HEK293 (cell line): ENCODE measurements around the gene FIGLA.

Experiments
- SP2 ChIP-seq: fragments of 450-650 bp; formaldehyde crosslinking; IDR thresholded peaks from 2 replicates; pipeline ENCODE4 v1.5.1; 2016; ENCODE audit warnings: missing biosample characterization, missing genetic modification characterization
- ZNF707 ChIP-seq: fragments of 450-650 bp; formaldehyde crosslinking; IDR thresholded peaks from 2 replicates; pipeline ENCODE4 v1.5.1; 2016; ENCODE audit warnings: missing biosample characterization, missing genetic modification characterization
- TF ChIP-seq, protein P1 (sequence below): fragments of 450-650 bp; formaldehyde crosslinking; IDR thresholded peaks from 2 replicates; pipeline ENCODE4 v1.5.1; 2016; ENCODE audit warnings: missing biosample characterization, missing genetic modification characterization
- TF ChIP-seq, protein P2 (sequence below): fragments of 450-650 bp; formaldehyde crosslinking; IDR thresholded peaks from 2 replicates; pipeline ENCODE4 v1.5.1; 2016; ENCODE audit warnings: missing biosample characterization, missing genetic modification characterization

DNA sequence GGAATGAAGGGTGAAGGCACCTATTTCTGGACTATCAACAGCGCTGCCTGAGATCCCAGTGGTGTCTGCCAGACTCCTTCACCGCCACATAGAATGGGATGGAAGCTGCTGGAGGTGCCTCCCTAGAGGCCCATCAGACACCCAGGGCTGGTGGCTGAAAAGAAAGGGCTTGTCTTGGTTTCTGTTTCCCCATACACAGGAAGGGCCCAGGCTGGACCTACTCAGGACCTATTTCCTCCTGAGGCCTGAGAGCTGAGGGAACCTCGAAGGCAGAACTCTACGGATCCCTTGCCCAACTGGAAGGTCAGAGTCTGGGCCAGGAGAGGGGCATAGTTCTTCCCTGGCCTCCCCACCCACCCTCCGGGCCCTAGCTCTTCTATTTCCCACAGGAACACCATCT is 32.8 kb upstream of the FIGLA start:
- TF ChIP-seq ZNF707 (no peak), SP2 (tag by site-specific recombination) (no peak)
- TF ChIP-seq, protein P1, sequence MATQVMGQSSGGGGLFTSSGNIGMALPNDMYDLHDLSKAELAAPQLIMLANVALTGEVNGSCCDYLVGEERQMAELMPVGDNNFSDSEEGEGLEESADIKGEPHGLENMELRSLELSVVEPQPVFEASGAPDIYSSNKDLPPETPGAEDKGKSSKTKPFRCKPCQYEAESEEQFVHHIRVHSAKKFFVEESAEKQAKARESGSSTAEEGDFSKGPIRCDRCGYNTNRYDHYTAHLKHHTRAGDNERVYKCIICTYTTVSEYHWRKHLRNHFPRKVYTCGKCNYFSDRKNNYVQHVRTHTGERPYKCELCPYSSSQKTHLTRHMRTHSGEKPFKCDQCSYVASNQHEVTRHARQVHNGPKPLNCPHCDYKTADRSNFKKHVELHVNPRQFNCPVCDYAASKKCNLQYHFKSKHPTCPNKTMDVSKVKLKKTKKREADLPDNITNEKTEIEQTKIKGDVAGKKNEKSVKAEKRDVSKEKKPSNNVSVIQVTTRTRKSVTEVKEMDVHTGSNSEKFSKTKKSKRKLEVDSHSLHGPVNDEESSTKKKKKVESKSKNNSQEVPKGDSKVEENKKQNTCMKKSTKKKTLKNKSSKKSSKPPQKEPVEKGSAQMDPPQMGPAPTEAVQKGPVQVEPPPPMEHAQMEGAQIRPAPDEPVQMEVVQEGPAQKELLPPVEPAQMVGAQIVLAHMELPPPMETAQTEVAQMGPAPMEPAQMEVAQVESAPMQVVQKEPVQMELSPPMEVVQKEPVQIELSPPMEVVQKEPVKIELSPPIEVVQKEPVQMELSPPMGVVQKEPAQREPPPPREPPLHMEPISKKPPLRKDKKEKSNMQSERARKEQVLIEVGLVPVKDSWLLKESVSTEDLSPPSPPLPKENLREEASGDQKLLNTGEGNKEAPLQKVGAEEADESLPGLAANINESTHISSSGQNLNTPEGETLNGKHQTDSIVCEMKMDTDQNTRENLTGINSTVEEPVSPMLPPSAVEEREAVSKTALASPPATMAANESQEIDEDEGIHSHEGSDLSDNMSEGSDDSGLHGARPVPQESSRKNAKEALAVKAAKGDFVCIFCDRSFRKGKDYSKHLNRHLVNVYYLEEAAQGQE = no peak
- TF ChIP-seq, protein P2, sequence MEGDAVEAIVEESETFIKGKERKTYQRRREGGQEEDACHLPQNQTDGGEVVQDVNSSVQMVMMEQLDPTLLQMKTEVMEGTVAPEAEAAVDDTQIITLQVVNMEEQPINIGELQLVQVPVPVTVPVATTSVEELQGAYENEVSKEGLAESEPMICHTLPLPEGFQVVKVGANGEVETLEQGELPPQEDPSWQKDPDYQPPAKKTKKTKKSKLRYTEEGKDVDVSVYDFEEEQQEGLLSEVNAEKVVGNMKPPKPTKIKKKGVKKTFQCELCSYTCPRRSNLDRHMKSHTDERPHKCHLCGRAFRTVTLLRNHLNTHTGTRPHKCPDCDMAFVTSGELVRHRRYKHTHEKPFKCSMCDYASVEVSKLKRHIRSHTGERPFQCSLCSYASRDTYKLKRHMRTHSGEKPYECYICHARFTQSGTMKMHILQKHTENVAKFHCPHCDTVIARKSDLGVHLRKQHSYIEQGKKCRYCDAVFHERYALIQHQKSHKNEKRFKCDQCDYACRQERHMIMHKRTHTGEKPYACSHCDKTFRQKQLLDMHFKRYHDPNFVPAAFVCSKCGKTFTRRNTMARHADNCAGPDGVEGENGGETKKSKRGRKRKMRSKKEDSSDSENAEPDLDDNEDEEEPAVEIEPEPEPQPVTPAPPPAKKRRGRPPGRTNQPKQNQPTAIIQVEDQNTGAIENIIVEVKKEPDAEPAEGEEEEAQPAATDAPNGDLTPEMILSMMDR (tag by site-specific recombination) = no peak
